NOMO-1 treated with dmso at 0.1 percent for 144 hours (cell line): ENCODE measurements around the gene F3.

Experiments
- DNase-seq: peaks from one replicate; lab custom pipeline; 2025; ENCODE audit not compliant: unreplicated experiment; lab: John Stamatoyannopoulos, UW

The F3 gene

DNA sequence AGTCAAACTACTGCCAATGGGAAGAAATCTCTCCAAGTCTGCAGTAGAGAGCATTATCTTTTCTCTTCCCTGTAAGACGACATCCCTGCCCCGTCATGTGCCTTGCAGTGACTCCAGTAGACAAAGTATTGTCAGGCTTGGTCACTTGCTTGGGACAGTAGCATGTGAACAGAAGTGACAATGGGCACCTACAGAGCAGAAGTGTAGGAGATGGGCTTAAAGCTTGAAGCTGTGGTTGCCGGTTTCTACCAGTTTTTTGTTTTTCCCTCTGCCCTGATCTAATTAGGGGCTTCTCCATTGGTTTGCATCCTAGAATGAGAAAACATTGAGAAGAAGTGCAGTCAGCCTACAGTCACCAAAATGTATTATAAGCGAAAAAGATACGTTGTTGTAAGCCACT, 12.7 kb downstream of the F3 start:
- no peak for DNase-seq

DNA sequence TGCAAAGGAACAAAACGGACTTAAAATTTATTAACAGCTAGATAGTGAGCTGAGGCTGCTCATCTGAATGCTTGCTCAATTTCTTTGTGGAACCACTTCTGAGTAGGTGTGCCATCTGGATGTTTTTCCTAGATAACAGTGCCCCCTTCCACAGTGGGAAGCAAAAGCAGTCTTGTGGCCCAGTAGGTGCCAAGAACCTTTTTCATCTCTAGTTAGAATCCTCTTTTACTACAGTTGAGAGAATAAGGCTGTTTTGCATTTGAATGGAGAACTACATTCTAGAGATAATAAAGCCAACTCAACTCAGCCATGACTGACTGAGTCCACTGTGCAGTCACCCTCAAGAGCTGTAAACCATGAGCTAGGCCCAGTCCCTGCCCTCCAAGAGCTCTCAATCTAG, 13.3 kb downstream of the F3 start:
- no peak for DNase-seq

DNA sequence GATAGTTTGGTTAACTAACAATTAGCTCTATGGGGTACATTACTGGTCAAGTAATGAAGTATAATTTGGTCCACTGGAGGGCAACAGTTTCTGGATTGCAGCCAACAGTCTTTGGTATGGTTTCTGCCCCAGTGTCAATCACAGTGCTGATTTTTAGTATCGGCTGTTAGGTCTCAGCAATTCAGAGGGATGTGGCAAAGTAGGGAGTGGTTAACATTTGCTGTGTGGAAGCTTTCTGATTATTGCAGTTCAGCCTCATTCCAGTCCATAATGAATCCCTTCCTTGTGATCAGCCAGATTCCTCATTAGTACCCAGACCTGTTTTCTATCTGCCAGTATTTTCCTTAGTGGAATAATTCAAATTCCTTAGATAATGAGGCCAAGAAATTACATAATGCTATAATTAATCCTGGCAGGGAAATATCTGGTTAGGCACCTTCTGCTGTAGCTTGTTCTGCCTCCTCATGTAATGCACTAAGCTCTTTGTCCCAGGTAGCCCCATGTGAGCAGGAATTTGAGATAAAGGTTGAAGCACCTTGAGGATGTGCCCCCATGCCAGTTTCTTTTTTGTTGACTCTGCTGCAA, 14.0 kb downstream of the F3 start:
- no peak for DNase-seq

DNA sequence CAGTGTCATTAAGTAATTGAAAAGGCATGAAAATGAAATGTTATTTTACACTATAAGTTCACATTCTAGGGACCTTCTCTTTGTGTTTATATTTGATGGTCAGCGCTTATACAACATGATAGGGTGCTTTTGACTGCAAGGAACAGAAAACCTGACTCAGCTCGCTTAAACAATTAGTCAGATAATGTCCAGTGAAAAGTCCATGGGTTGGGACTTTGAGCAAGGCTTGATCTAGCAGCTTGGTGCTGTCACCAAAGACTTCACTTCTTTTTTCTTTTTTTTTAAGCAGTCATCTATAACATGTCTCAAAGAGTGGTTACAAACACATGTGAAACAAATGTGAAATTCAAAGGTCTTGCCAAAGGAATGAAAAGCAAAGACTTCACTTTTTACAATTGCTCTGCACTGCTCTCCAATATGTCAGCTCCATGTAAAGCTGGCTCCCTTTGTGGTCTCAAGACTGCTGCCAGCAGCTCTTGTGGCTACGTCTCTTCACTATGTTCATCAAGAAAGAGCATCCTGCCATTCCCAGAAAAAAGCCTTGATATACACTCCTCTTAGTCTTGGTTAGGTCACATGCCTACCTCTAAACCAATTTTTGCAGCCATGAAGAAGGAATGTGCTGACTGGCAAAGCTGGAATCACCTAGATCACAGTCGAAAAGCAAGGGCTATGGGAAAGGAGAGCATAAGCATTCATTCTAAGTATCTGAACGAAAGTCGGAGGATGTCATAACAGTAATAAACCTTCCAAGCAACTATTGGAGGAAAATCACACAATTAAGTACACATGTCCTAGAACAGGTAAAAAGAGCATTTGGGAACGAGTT, 15.2 kb downstream of the F3 start:
- no peak for DNase-seq

DNA sequence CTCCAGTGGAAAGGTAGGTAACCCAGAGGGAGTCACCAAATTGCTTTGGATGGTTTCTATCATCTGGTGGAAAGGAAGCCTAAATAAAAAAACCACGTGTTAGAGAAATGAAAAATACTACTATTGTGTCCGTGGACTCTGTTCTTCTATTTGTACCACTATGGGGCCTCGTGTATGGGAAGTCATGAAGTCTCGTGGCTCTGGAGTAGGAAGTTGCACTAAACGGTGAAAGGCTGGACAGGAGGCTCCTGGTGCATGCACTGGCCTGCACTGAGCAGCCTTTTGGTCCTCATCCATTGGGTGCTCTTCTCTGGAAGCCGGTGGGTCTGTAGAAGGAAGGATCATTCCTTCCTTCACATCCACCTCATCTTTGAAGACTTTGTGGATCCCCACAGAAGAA, 17.0 kb downstream of the F3 start:
- DNase-seq = no peak

DNA sequence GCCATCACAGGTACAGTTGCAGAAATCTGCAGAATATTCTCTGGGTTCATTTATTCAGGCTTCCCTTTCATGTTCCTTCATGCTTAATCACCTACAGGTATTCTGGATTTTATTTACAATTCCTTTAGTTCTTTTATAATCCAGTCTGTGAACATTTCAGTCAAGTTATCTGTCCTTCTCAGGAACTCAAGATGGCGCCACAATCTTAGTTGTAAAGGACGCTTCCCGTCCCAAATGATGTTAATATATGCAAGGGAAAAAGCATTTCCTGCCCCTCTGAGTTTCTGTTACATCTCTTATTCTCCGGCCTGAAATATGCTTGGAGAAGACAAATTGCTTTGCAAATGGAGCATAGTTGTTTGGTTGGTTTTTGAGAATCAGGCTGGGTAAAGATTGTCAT, 19.3 kb downstream of the F3 start:
- DNase-seq = no peak

DNA sequence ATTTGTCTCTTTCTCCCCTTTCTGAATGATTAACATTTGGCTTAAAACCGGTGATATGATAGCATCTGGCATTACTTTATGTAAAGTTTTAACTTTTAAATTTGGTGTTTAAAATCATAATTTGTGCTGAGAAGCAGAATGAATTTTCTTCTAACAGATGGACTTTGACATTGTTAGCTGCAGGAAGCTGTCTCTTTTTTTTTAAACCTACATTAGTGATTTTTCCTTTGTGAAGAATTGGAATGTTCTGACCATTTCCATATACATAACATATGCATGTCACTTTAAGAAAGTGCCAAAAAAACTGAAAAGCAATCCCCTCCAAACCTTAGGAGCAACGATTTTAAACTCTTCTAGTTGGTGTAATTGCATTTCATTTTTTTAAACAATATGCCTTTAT, 22.2 kb downstream of the F3 start:
- DNase-seq = no peak

DNA sequence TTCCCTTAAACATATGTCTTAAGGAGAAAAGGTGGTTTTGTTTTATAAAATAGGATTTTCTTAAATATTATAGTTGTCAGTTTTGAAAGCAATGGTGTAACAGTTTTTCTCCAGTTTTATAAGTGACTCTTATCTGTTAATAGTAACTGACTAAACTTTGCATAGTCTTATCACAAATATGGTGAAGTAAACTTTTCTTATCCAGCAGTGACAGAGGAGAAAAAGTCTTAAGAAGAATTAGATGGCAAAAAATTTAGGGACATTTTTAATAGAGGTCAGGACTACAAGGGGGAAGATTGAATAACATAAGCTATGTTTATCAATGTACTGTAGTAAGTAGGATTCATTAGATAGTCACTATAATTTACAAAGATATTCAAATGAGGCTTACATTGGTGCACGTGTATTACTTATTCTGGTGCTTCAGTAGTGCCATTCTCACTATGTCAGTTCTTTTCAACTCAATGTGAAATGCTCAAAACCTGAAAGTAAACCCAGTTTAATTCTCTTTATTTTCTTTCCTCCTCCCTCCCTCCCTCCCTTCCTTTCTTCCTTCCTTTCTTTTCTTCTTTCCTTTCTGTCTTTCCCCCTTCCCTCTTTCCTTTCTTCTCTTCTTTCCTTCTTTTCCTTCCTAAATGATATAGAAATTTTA, 26.1 kb downstream of the F3 start:
- no peak for DNase-seq

DNA sequence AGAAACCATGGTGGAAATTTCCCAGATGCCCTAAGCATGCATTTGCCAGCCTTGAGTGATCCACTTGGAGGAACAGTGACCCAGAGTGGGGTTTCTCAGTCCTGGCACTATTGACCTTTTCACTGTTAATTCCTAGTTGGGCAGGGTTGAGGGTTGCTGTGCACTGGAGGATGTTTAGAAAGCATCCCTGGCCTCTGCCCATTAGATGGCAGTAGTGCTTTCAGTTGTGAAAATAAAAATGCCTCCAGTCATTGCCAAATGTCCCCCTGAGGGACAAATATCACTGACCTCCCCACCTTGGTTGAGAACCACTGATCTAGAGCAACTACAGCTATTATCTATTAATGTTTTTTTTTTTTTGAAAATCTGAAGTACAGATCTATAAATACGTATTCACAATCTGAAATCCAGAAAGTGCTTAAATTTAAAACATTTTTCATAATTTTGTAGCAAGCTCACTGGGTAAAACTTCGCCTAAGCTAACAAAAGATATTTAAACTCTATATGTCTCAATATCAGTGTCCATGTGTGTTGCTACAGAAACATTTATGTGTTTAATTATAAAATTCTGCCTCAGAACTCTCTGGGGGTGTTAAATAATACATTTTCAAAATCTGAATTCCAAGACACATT, 27.3 kb downstream of the F3 start:
- no peak for DNase-seq

DNA sequence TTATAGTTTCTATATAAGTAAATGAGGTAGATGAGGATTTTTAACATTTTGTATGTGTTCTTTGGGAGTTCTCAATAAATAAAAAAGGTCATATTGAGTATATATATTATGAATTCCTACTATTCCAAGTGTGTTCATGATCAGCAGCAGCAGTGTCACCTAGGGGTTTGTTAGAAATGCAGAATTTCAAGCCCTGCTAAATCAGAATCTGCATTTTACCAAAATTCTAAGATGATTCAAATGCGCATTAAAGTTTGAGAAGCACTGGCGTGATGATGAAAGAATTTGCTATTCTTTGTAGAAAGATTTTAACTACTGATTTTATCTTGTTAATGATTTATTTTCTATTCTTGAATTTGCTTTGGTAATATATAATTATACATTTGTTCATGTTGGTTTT, 28.7 kb downstream of the F3 start:
- no peak for DNase-seq

DNA sequence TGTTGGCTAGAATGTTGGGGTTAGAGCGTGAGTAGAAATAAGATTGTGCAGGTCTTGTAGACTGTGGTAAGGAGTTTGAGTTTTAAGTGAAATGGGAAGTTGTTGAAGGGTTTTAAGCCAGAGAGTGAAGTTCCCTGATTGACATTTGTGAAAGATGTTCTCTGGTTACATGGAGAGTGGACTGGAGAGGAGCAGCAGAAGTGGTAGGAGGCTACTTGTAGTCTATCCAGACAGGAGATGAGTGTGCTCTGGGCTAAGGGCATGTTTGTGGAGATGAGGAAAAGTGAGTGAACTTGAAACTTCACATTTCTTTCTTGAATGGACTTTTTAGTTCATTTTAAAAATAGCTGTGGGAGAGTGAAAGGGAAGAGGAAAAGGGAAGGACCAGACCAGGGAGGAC, 37.0 kb downstream of the F3 start:
- no peak for DNase-seq

DNA sequence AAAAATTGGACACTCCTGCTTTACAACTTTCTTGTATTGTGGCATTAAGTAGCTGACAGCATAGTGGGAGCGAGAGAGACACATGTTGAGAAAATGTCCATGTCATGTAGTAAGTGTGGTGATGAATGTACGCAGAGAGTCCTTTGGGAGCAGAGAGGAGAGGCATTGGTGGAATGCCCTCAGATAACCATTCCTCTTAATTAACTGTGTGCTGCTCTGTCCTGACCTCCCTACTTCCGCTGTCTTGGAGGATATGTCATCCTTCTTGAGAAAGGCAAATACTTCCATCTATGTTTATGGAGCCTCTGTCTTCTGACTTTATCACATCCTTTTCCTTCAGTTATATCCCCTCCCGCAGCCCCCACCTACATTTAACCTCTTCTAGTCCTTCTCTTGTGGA, 38.4 kb downstream of the F3 start:
- no peak for DNase-seq

DNA sequence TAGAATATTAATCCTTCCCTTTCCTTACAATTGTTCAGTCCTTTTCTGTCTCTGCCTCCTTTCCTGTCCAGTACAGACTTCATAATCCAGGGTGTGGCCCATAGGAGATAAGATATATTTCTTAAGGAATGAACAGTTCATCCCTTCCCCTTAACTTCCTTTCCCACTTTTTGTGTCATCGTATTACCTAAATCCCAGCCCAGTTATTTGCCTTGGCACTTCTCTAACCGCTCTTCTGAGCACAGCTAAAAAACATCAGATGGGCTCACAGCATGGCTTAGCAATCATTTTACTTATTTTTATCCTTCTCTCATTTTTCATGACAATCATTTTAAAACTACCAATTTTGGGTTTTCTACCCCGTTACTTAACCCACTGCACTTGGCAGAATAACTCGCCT, 39.6 kb downstream of the F3 start:
- no peak for DNase-seq

DNA sequence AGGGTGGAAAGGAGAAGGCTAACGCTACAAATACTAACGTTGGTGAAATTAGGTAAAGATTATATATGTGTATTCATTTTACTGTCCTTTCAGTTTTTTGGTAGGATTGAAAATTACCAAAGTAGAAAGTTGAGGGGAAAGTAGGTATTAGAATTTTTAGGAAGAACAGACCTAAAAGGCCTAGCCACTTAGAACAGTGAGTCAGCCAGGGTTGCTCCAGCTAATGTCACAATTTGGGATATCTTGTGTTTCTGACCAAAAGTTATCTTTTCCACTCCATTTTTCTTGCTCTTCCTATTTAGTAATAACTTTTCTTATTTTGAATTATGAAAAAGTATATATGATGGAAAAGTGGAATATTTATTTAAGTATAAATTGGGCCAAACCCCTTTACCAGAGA, 40.1 kb downstream of the F3 start:
- DNase-seq = no peak

DNA sequence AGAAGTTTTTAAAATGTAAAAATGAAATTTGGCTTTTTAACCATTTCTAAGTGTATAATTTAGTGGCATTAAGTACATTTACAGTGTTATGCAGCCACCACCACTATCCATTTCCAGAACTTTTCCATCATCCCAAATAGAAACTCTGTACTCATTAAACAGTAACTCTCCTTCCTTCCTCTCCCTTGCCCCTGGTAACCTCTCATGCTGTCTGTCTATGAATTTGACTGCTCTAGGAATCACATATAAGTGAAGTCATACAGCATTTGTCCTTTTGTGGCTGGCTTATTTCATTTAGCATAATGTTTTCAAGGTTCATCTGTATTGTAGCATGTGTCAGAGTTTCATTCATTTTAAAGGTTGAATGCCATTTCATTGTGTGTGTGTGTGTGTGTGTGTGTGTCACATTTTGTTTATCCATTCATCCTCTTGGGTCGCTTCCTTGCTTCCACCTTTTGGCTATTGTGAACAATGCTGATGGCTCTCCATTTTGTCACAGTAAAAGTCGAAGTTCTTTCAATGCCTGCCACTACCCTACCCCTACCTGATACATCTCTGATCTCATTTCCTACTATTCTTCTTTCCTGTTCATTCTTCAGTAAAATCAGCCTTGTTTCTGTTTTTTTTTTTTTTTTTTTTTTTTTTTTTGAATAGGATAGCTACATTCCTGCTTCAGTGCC, 45.3 kb downstream of the F3 start:
- no peak for DNase-seq

DNA sequence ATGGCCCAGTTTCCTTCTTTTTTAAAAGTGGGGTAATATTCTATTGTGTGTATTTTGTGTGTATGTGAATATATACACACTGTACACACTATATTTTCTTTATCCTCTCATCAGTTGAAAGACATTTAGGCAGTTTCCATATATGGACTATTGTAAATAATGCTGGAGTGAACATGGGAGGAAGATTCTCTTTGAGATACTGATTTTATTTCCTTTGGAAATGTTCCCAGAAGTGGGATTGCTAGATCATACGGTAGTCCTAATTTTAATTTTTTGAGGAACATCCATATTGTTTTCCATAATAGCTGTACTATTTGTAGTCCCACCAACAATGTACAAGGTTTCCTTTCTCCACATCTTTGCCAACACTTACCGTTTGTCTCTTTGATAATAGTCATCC, 51.0 kb downstream of the F3 start:
- DNase-seq = no peak

DNA sequence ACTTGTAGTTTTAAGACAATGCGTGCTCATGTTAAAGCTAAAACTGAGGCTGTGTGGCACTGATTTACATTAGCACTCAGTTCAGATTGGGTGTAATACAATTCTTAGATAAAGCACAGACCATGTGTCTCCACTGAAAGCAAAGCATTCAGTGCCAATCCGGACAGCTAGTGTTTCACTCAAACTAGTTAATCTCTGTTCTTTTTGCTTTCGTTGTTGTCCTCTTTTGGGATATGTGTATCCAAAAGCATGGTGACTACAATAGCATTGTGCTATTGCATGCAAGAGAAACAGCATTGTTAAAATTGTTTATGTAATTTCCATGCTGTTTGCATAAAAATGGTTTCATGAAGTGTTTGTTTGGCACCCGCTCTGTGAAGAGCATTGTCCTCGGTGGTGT, 54.6 kb downstream of the F3 start:
- no peak for DNase-seq

DNA sequence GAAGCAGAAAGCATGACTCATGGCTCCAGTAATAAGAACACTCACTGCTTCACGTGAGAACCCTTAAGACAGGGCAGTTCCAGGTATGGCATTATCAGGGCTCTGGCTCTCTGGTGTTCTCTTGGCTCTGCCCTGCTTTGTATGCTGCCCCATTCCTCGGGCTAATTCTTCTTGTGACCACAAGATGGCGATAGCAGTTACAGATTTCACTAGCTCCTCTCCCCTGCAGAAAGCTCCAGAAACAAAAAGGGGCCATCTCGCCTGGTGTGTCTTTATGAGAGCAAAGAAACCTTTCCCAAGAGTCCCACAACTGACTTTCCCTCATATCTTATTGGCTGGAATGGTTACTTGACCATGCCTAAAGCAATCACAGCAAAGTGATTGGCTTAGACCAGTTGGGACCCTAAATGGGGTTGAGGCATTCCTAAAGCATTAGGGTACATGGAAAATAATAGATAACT, 60.1 kb downstream of the F3 start:
- DNase-seq = peak; percentile 31

DNA sequence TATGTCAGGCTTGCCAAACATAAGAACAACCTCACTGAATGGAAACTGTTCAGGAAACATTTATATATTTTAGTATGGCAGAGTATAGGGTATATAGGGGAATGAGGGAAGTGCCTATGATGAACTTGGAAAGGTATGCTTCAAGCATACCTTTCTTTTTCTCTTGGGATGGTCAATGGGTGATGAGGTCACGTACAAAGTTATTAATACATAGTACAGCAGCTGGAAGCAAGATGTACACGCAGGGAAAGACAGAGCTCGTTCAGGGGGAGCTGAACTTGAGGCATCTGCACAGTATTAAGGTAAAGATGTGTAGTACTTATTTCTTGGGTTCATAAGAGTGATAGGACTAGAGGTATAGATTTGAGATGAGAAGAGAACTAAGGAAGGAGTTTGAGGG, 61.9 kb downstream of the F3 start:
- DNase-seq = no peak
